HepG2 (cell line): ENCODE results near the gene CGNL1. TPM values are rescaled to one million over a fixed set of nuclear protein-coding genes. Genes with fewer than 3 reads are reported as not detected.
A peak's percentile ranks its signal among the peaks of the same experiment; 100 is the strongest.

ENCODE experiments used
- ATAC-seq: fragments of 200-7000 bp; cut with Tn5 transposase; 3 replicates; pipeline ENCODE4 v1.9.1; 2020; ENCODE audit warnings: mild to moderate bottlenecking, moderate library complexity
- BruUV-seq: library from RNA; stranded (reverse); fragments of 400-500 nt; replicated peaks from 2 replicates; lab custom pipeline; 2021; lab: Mats Ljungman, UMichigan
- CTCF ChIA-PET: fragments of 300-600 bp; formaldehyde crosslinking; extraction: SDS; loops from one replicate; lab custom pipeline; 2021; ENCODE audit warnings: low total read pairs, inconsistent platforms, low intra/inter-chr PET ratio; lab: Yijun Ruan, JAX
- POLR2A ChIA-PET: fragments of 350-600 bp; sonication (Branson Sonifier 250); formaldehyde crosslinking; loops from one replicate; lab custom pipeline; 2020; ENCODE audit warnings: antibody characterized with exemption, inconsistent platforms; lab: Yijun Ruan, JAX
- DNase-seq: peaks from one replicate; pipeline ENCODE4 v3.0.0-alpha.2; 2015; ENCODE audit warnings: low spot score
- FAIRE-seq: peaks from 3 replicates; lab custom pipeline; 2011; peaks lifted over from hg19 to GRCh38; lab: Jason Lieb, UNC
- H2AFZ ChIP-seq: one replicate; pipeline ENCODE4 v1.6.1; 2011; ENCODE audit warnings: low read length, inconsistent platforms
- H3K27ac ChIP-seq: fragments of 300-600 bp; 3 replicates; pipeline ENCODE4 v1.8.0; 2011; ENCODE audit warnings: mixed run types, mild to moderate bottlenecking, mixed read lengths, low read length, inconsistent platforms; ENCODE audit not compliant: insufficient read depth; ENCODE audit errors: extremely low read length
- H3K27me3 ChIP-seq, 2 experiments: fragments of 200-600 bp in 1 of 2; 2 replicates in 1 of 2; 3 replicates in 1 of 2; pipeline versions ENCODE4 v1.6.0 to v1.8.0; 2011; ENCODE audit warnings: low read length in 2 of 2, mild to moderate bottlenecking in 2 of 2, moderate library complexity in 2 of 2, inconsistent platforms in 1 of 2; ENCODE audit not compliant: insufficient read depth in 2 of 2, control insufficient read depth in 1 of 2
- H3K36me3 ChIP-seq, 2 experiments: fragments of 200-600 bp in 1 of 2; replicated peaks in 1 of 2; 2 replicates in 1 of 2; 3 replicates in 1 of 2; pipeline versions ENCODE4 v1.5.1 to v1.8.0; 2011; ENCODE audit warnings: low read length in 2 of 2, inconsistent platforms in 1 of 2; ENCODE audit not compliant: insufficient read depth in 2 of 2, control insufficient read depth in 1 of 2
- H3K4me1 ChIP-seq: 2 replicates; pipeline ENCODE4 v1.5.1; 2012; ENCODE audit warnings: low read length, inconsistent platforms; ENCODE audit not compliant: insufficient read depth
- H3K4me2 ChIP-seq: 2 replicates; pipeline ENCODE4 v1.6.0; 2011; ENCODE audit warnings: low read depth, low read length, inconsistent platforms
- H3K4me3 ChIP-seq, 3 experiments: fragments of 200-600 bp in 1 of 3; sonication (generic), shearing (Covaris generic) in 1 of 3; replicated peaks in 1 of 3; 2 replicates each; pipeline ENCODE4 v1.5.1; 2011 to 2016; ENCODE audit warnings: low read length in 3 of 3, inconsistent platforms in 2 of 3, low read depth in 2 of 3, mild to moderate bottlenecking in 2 of 3, control low read depth in 1 of 3, mixed read lengths in 1 of 3; ENCODE audit not compliant: insufficient read depth in 1 of 3
- H3K79me2 ChIP-seq: one replicate; pipeline ENCODE4 v1.6.1; 2011; ENCODE audit warnings: low read length, inconsistent platforms; ENCODE audit not compliant: insufficient read depth
- H3K9ac ChIP-seq: 2 replicates; pipeline ENCODE4 v1.6.0; 2011; ENCODE audit warnings: mild to moderate bottlenecking, low read depth, low read length, inconsistent platforms; ENCODE audit not compliant: insufficient read depth
- H3K9me3 ChIP-seq: 2 replicates; pipeline ENCODE4 v1.5.1; 2012; ENCODE audit warnings: mild to moderate bottlenecking, low read length
- H4K20me1 ChIP-seq: 2 replicates; pipeline ENCODE4 v1.6.0; 2011; ENCODE audit warnings: inconsistent platforms, mild to moderate bottlenecking, low read length, moderate library complexity; ENCODE audit not compliant: insufficient read depth
- MEF2D ChIP-seq: sonication (generic); formaldehyde crosslinking; IDR thresholded peaks from 2 replicates; pipeline ENCODE4 v1.5.1; 2020; ENCODE audit warnings: mild to moderate bottlenecking, missing genetic modification reagents
- ZBTB1 ChIP-seq: sonication (generic); formaldehyde crosslinking; IDR thresholded peaks from 2 replicates; pipeline ENCODE4 v1.4.0; 2020; ENCODE audit warnings: missing genetic modification reagents, borderline replicate concordance
- ZKSCAN8 ChIP-seq: IDR thresholded peaks from 2 replicates; pipeline ENCODE4 v1.6.1; 2016; ENCODE audit warnings: borderline replicate concordance, missing genetic modification reagents, missing compliant biosample characterization
- ZNF431 ChIP-seq: sonication (generic); formaldehyde crosslinking; IDR thresholded peaks from 2 replicates; pipeline ENCODE4 v1.9.0; 2022; ENCODE audit warnings: missing genetic modification reagents, low read depth, mild to moderate bottlenecking, borderline replicate concordance
- ZNF780A ChIP-seq: sonication (generic); formaldehyde crosslinking; IDR thresholded peaks from 2 replicates; pipeline ENCODE4 v1.8.0; 2022; ENCODE audit warnings: mild to moderate bottlenecking, missing genetic modification reagents, moderate library complexity
- WGBS: methylation state at CpG from one replicate; pipeline ENCODE4 v1.1.6; 2017; ENCODE audit warnings: low lambda C conversion rate; 5-methylcytosine and 5-hydroxymethylcytosine counted together
- in situ Hi-C: cut with HindIII; loops from 2 replicates; pipeline ENCODE4 v1.10.0; 2017; ENCODE audit warnings: low pct_unique_long_range_greater_than_20kb; ENCODE audit not compliant: extremely low pct_ligation_motif_present
- intact Hi-C: fragments of 100-400 bp; cut with micrococcal nuclease; formaldehyde crosslinking; loops from one replicate; pipeline ENCODE4 v1.10.0; 2022; ENCODE audit not compliant: unreplicated experiment
- polyA plus RNA-seq, 8 experiments: library from polyadenylated mRNA; depleted of rRNA in 3 of 8; stranded (reverse) in 7 of 8; unstranded in 1 of 8; fragments of >200 nt; fragmentation: Illumina TruSeq in 4 of 8; extraction: Trizol in 4 of 8; gene quantifications; 2 replicates each; pipeline versions ENCODE4 v1.2.1 to v1.2.3, GENCODE V29; 2011 to 2016; ENCODE audit warnings: low read depth in 4 of 8, missing spikeins in 1 of 8, mixed read lengths in 1 of 8; ENCODE audit not compliant: insufficient read depth in 1 of 8
- total RNA-seq, 5 experiments: library from RNA; depleted of rRNA; stranded (reverse); fragments of >200 nt; fragmentation: Illumina TruSeq; extraction: Trizol; gene quantifications; 2 replicates each; pipeline ENCODE4 v1.2.3, GENCODE V29; 2016; ENCODE audit warnings: low read depth in 1 of 5
- TF ChIP-seq, protein P1 (sequence below): sonication (generic); formaldehyde crosslinking; IDR thresholded peaks from 2 replicates; pipeline ENCODE4 v1.5.1; 2020; ENCODE audit warnings: mild to moderate bottlenecking, missing genetic modification reagents, moderate library complexity
- TF ChIP-seq, protein P2 (sequence below): sonication (generic); formaldehyde crosslinking; IDR thresholded peaks from 2 replicates; pipeline ENCODE4 v1.4.0; 2020; ENCODE audit warnings: missing genetic modification reagents, borderline replicate concordance
- TF ChIP-seq, protein P3 (sequence below): sonication (generic); formaldehyde crosslinking; IDR thresholded peaks from 2 replicates; pipeline ENCODE4 v1.5.0; 2020; ENCODE audit warnings: mild to moderate bottlenecking, missing genetic modification reagents

CGNL1 gene
- total and polyA plus RNA-seq, 2 of the 13 experiments (the other 11 are each of a cell fraction or from before 2014, with no cell fraction given), result 5.6 to 15.6 TPM

DNA sequence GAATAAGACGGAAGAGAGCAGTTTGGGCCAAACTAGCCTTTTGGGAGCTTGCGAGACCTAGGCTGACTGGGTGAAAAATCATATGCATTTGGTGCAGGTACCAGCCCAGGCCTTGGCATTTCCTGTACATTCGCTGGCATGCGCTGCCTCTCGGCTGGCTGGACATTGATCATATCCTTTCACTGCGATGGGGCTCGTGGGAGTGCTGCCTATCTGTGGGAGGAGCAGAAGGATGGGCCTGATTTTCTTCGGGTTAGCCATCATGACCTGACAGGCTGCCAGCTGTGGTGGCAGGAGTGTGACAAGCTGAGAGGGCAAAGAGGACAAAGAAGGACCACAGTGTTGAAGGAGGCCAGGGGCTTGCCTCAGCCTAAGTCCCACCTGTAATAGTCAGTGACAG is 14.3 kb downstream of the CGNL1 start:
- no peaks in the 10 kb centered on the region for H3K27me3 ChIP-seq
- FAIRE-seq (no peak), DNase-seq (no peak), ATAC-seq (peak; percentile 22; the same call in 1 of the 3 replicates)
- no peaks in the 10 kb centered on the region for H4K20me1 ChIP-seq
- TF ChIP-seq, protein P1, sequence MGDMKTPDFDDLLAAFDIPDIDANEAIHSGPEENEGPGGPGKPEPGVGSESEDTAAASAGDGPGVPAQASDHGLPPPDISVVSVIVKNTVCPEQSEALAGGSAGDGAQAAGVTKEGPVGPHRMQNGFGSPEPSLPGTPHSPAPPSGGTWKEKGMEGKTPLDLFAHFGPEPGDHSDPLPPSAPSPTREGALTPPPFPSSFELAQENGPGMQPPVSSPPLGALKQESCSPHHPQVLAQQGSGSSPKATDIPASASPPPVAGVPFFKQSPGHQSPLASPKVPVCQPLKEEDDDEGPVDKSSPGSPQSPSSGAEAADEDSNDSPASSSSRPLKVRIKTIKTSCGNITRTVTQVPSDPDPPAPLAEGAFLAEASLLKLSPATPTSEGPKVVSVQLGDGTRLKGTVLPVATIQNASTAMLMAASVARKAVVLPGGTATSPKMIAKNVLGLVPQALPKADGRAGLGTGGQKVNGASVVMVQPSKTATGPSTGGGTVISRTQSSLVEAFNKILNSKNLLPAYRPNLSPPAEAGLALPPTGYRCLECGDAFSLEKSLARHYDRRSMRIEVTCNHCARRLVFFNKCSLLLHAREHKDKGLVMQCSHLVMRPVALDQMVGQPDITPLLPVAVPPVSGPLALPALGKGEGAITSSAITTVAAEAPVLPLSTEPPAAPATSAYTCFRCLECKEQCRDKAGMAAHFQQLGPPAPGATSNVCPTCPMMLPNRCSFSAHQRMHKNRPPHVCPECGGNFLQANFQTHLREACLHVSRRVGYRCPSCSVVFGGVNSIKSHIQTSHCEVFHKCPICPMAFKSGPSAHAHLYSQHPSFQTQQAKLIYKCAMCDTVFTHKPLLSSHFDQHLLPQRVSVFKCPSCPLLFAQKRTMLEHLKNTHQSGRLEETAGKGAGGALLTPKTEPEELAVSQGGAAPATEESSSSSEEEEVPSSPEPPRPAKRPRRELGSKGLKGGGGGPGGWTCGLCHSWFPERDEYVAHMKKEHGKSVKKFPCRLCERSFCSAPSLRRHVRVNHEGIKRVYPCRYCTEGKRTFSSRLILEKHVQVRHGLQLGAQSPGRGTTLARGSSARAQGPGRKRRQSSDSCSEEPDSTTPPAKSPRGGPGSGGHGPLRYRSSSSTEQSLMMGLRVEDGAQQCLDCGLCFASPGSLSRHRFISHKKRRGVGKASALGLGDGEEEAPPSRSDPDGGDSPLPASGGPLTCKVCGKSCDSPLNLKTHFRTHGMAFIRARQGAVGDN (CRISPR knock-in tag), result 0 out of 2 replicates have a peak, but pooled peaks have one; percentile 10
- TF ChIP-seq, protein P2, sequence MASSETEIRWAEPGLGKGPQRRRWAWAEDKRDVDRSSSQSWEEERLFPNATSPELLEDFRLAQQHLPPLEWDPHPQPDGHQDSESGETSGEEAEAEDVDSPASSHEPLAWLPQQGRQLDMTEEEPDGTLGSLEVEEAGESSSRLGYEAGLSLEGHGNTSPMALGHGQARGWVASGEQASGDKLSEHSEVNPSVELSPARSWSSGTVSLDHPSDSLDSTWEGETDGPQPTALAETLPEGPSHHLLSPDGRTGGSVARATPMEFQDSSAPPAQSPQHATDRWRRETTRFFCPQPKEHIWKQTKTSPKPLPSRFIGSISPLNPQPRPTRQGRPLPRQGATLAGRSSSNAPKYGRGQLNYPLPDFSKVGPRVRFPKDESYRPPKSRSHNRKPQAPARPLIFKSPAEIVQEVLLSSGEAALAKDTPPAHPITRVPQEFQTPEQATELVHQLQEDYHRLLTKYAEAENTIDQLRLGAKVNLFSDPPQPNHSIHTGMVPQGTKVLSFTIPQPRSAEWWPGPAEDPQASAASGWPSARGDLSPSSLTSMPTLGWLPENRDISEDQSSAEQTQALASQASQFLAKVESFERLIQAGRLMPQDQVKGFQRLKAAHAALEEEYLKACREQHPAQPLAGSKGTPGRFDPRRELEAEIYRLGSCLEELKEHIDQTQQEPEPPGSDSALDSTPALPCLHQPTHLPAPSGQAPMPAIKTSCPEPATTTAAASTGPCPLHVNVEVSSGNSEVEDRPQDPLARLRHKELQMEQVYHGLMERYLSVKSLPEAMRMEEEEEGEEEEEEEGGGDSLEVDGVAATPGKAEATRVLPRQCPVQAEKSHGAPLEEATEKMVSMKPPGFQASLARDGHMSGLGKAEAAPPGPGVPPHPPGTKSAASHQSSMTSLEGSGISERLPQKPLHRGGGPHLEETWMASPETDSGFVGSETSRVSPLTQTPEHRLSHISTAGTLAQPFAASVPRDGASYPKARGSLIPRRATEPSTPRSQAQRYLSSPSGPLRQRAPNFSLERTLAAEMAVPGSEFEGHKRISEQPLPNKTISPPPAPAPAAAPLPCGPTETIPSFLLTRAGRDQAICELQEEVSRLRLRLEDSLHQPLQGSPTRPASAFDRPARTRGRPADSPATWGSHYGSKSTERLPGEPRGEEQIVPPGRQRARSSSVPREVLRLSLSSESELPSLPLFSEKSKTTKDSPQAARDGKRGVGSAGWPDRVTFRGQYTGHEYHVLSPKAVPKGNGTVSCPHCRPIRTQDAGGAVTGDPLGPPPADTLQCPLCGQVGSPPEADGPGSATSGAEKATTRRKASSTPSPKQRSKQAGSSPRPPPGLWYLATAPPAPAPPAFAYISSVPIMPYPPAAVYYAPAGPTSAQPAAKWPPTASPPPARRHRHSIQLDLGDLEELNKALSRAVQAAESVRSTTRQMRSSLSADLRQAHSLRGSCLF (CRISPR knock-in tag), result no peak
- TF ChIP-seq MEF2D (no peak), ZNF431 (CRISPR knock-in tag) (no peak), ZKSCAN8 (CRISPR knock-in tag) (no peak), ZBTB1 (CRISPR knock-in tag) (no peak), ZNF780A (no peak)
- TF ChIP-seq, protein P3, sequence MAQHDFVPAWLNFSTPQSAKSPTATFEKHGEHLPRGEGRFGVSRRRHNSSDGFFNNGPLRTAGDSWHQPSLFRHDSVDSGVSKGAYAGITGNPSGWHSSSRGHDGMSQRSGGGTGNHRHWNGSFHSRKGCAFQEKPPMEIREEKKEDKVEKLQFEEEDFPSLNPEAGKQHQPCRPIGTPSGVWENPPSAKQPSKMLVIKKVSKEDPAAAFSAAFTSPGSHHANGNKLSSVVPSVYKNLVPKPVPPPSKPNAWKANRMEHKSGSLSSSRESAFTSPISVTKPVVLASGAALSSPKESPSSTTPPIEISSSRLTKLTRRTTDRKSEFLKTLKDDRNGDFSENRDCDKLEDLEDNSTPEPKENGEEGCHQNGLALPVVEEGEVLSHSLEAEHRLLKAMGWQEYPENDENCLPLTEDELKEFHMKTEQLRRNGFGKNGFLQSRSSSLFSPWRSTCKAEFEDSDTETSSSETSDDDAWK (CRISPR knock-in tag), result no peak
- no peaks in the 10 kb centered on the region for H3K9me3 ChIP-seq
- H3K36me3 ChIP-seq, result no peaks in the 10 kb centered on the region
- H3K4me2 ChIP-seq, result no peak overlapping the region
- H3K9ac ChIP-seq, result no peak overlapping the region
- peaks cover 16% of the 10 kb centered on the region for H3K79me2 ChIP-seq
- peaks cover 49% of the 10 kb centered on the region for H3K4me1 ChIP-seq
- ChIA-PET CTCF (no interaction called here), POLR2A (no interaction called here)
- in situ Hi-C loops (no loop called here), intact Hi-C loops (loop anchor here (5.0 kb wide), 1 partner anchor 37 kb away; no protein-coding TSS in a partner anchor)
- H3K27ac ChIP-seq, result no peak overlapping the region
- no peak overlapping the region for H2AFZ ChIP-seq
- BruUV-seq, result no TSS peak
- no peak overlapping the region for H3K4me3 ChIP-seq
- 94% methylated on average over 7 of the region's 8 CpGs for WGBS
